ENCODE results near the gene CCDC34.

CCDC34 gene, protein sequence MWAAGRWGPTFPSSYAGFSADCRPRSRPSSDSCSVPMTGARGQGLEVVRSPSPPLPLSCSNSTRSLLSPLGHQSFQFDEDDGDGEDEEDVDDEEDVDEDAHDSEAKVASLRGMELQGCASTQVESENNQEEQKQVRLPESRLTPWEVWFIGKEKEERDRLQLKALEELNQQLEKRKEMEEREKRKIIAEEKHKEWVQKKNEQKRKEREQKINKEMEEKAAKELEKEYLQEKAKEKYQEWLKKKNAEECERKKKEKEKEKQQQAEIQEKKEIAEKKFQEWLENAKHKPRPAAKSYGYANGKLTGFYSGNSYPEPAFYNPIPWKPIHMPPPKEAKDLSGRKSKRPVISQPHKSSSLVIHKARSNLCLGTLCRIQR

DNA sequence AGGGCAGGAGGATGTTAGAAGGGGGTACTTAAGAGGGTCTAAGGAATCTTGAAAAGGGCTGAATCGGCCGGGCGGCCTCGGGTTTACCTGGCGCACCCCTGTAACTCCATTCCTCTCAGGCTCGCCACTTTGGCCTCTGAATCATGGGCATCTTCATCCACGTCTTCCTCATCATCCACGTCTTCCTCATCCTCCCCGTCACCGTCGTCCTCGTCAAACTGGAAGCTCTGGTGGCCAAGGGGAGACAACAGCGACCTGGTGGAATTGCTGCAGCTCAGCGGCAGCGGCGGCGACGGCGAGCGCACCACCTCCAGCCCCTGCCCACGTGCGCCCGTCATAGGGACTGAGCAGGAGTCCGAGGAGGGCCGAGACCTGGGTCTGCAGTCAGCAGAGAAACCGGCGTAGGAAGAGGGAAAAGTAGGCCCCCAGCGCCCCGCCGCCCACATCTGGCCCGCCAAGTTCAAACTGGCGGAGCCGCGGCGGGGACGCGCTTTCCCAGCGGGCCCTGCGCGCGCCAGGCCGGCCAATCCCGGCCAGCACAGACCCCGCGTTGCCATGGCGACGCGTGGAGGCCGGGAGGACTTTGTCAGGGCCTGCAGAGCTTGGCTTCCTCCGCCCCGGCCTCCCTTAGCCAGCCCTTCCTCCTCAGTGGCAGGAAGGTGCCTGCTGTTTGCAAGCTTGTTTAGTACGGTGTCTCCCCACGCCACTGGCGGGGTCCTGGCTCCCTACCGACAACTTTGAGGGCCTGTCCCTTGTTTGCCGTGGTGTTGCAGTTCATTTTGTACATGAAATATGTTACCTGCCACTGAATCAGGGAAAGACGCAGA is at the start of gene CCDC34:
TSS of gene CCDC34 (minus strand) at position 467 of the 827 bp plus-strand sequence. CDS start at position 446, 21 bp downstream.
- Histone ChIP-seq H3K4me2 (ENCODE audit: low read depth, low read length) (peak within 1 kb of the TSS; percentile 81), H3K9me3 (replicated peaks; ENCODE audit: insufficient read depth, low read length) (no peaks in the 10 kb centered on the region), H3K36me3 (replicated peaks; ENCODE audit: insufficient read depth, low read length) (no peaks in the 10 kb centered on the region), H3K9me2 (replicated peaks; ENCODE audit: insufficient read depth, low read length) (no peaks in the 10 kb centered on the region), H3F3A (ENCODE audit: insufficient read depth, low read length) (peaks cover 7% of the 10 kb centered on the region; the same call in 1 of the 2 replicates), H3K27me3 (replicated peaks; ENCODE audit: insufficient read depth, low read length) (no peaks in the 10 kb centered on the region), H3K27ac (ENCODE audit: low read length) (peak within 1 kb of the TSS; percentile 61; the same call in 1 of the 2 replicates), H3K79me2 (ENCODE audit: low read length) (peaks cover 32% of the 10 kb centered on the region), H3K4me1 (ENCODE audit: low read length) (peaks cover 20% of the 10 kb centered on the region), H3K4me3 (ENCODE audit: low read length) (peak within 1 kb of the TSS; percentile 90), H2AFZ (ENCODE audit: low read length) (peak within 1 kb of the TSS; percentile 93), H4K20me1 (ENCODE audit: insufficient read depth, low read length) (no peaks in the 10 kb centered on the region), H3K9ac (ENCODE audit: low read length) (peak within 1 kb of the TSS; percentile 85)
- DNase-seq: peak; percentile 97
- TF ChIP-seq EZH2phosphoT487 (IDR thresholded peaks at IDR 0.05; ENCODE audit: low read length): no peak
- no peak for TF ChIP-seq EZH2 (optimal IDR thresholded peaks at IDR 0.05; ENCODE audit: low read depth, low read length)
- TF ChIP-seq, protein P1, sequence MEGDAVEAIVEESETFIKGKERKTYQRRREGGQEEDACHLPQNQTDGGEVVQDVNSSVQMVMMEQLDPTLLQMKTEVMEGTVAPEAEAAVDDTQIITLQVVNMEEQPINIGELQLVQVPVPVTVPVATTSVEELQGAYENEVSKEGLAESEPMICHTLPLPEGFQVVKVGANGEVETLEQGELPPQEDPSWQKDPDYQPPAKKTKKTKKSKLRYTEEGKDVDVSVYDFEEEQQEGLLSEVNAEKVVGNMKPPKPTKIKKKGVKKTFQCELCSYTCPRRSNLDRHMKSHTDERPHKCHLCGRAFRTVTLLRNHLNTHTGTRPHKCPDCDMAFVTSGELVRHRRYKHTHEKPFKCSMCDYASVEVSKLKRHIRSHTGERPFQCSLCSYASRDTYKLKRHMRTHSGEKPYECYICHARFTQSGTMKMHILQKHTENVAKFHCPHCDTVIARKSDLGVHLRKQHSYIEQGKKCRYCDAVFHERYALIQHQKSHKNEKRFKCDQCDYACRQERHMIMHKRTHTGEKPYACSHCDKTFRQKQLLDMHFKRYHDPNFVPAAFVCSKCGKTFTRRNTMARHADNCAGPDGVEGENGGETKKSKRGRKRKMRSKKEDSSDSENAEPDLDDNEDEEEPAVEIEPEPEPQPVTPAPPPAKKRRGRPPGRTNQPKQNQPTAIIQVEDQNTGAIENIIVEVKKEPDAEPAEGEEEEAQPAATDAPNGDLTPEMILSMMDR (IDR thresholded peaks at IDR 0.05; ENCODE audit: low read length): no peak

DNA sequence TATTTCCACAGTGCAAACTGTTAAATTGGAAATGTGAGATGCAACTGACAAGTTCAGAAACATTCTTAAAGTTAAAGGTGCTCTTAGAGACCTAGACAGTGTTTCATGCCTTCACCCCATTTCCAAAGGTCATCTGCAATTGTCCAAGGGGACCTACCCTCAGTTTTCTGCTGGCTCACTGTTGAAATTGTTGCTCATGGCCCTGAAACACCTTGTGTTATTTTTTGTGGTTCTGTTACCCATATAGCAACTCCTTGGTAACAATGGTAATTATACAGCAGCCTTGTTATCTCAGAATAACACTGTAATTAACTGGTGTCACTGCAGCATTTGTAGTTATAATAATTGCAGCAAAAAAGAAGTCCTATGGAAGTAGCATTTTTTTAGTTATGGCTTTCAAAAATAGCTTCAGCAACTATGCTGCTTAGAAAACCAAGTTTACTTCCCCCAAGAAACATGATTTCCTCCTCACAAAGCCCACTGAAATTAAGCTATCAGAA is 49.2 kb upstream of the CCDC34 start:
- Histone ChIP-seq H4K20me1 (ENCODE audit: insufficient read depth, low read length) (no peaks in the 10 kb centered on the region), H3K4me1 (ENCODE audit: low read length) (no peaks in the 10 kb centered on the region), H3K9me2 (replicated peaks; ENCODE audit: insufficient read depth, low read length) (no peaks in the 10 kb centered on the region), H3K9ac (ENCODE audit: low read length) (no peak overlapping the region), H3K36me3 (replicated peaks; ENCODE audit: insufficient read depth, low read length) (no peaks in the 10 kb centered on the region), H3F3A (ENCODE audit: insufficient read depth, low read length) (no peaks in the 10 kb centered on the region), H3K4me2 (ENCODE audit: low read depth, low read length) (no peak overlapping the region), H2AFZ (ENCODE audit: low read length) (no peak overlapping the region), H3K27ac (ENCODE audit: low read length) (no peak overlapping the region), H3K27me3 (replicated peaks; ENCODE audit: insufficient read depth, low read length) (no peaks in the 10 kb centered on the region), H3K79me2 (ENCODE audit: low read length) (no peaks in the 10 kb centered on the region), H3K4me3 (ENCODE audit: low read length) (no peak overlapping the region), H3K9me3 (replicated peaks; ENCODE audit: insufficient read depth, low read length) (no peaks in the 10 kb centered on the region)
- TF ChIP-seq, protein P1 (IDR thresholded peaks at IDR 0.05; ENCODE audit: low read length): no peak
- TF ChIP-seq EZH2phosphoT487 (IDR thresholded peaks at IDR 0.05; ENCODE audit: low read length) (no peak), EZH2 (optimal IDR thresholded peaks at IDR 0.05; ENCODE audit: low read depth, low read length) (no peak)
- no peak for DNase-seq

DNA sequence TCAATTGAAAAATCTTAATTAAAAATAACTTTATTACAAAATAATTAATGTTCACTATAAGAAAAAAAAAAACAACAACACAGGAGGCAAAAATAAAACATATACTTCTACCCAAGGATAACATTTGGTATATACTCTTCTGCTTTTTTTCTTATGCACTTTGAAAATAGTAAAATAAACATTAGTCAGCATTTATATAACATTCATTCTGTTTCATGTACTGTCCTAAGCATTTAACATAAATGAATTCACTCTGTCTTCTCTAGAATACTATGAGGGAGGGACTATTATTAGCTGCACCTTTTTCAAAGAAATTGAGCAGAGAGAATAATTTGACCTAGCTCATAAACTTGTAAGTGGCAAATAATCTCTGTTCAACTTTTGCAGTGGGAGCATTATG is 48.3 kb upstream of the CCDC34 start:
- H3K27ac ChIP-seq (ENCODE audit: low read length): no peak overlapping the region
- H3K9me2 ChIP-seq (replicated peaks; ENCODE audit: insufficient read depth, low read length): no peaks in the 10 kb centered on the region
- no peaks in the 10 kb centered on the region for H3K79me2 ChIP-seq (ENCODE audit: low read length)
- no peaks in the 10 kb centered on the region for H3F3A ChIP-seq (ENCODE audit: insufficient read depth, low read length)
- no peaks in the 10 kb centered on the region for H4K20me1 ChIP-seq (ENCODE audit: insufficient read depth, low read length)
- no peaks in the 10 kb centered on the region for H3K27me3 ChIP-seq (replicated peaks; ENCODE audit: insufficient read depth, low read length)
- H3K9me3 ChIP-seq (replicated peaks; ENCODE audit: insufficient read depth, low read length): no peaks in the 10 kb centered on the region
- H3K36me3 ChIP-seq (replicated peaks; ENCODE audit: insufficient read depth, low read length): no peaks in the 10 kb centered on the region
- H2AFZ ChIP-seq (ENCODE audit: low read length): no peak overlapping the region
- H3K9ac ChIP-seq (ENCODE audit: low read length): no peak overlapping the region
- no peak overlapping the region for H3K4me3 ChIP-seq (ENCODE audit: low read length)
- no peak for DNase-seq
- no peaks in the 10 kb centered on the region for H3K4me1 ChIP-seq (ENCODE audit: low read length)
- no peak for TF ChIP-seq EZH2 (optimal IDR thresholded peaks at IDR 0.05; ENCODE audit: low read depth, low read length)
- no peak for TF ChIP-seq EZH2phosphoT487 (IDR thresholded peaks at IDR 0.05; ENCODE audit: low read length)
- H3K4me2 ChIP-seq (ENCODE audit: low read depth, low read length): no peak overlapping the region
